Breast epithelium (tissue), 3 donors: ENCODE measurements around the gene PHKA2.

ENCODE experiments used
- CTCF ChIP-seq, 3 donors: fragments of 450-650 bp; IDR thresholded peaks; one replicate each; pipeline ENCODE4 v1.5.1; 2016 to 2017; ENCODE audit warnings: antibody characterized with exemption in 3 of 3, mild to moderate bottlenecking in 3 of 3, moderate library complexity in 3 of 3
- POLR2AphosphoS5 ChIP-seq, 3 donors: sonication (generic); formaldehyde crosslinking; IDR thresholded peaks; one replicate each; pipeline ENCODE4 v1.6.1; 2017; ENCODE audit warnings: antibody characterized with exemption in 3 of 3

DNA sequence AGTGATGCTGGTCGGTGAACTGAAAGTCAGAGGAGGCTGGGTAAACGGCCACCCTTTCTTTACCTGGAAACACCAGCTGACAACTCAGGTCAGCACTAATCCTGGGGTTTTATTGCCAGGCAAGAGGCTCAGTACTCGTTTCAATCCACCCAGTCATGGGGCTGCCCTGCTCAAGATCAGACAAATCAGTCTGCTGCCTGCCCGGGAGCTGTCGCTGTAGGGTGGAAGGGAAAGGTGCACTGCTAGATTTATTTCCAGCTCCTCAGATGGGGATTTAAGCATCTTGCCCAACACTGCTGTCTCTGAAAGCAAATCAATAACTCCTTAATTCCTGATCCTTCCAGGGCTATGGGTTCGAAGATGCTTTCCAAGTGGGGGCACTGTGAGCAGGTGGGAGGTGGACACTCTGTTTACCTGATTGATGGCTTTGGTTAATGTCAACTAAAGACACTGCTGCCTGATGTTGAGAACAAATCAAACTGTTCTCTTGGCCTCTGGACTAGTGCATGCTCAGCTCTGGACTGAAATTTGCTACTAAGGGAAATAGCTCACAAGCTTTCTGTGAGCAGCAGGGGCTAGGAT is 59.3 kb downstream of the PHKA2 start:
- TF ChIP-seq CTCF (IDR thresholded peaks at IDR 0.05) (no peak), POLR2AphosphoS5 (IDR thresholded peaks at IDR 0.05) (no peak)
